ENCODE results near the gene ZFAND4.

GRCh38 chr10:45585131-45585530, 87.4 kb downstream of the ZFAND4 start:
- TF ChIP-seq TSHZ2 (CRISPR knock-in tag; IDR thresholded peaks at IDR 0.05) (no peak), PPARA (CRISPR knock-in tag; IDR thresholded peaks at IDR 0.05; ENCODE audit: borderline replicate concordance) (no peak)
- TF ChIP-seq, protein P1, sequence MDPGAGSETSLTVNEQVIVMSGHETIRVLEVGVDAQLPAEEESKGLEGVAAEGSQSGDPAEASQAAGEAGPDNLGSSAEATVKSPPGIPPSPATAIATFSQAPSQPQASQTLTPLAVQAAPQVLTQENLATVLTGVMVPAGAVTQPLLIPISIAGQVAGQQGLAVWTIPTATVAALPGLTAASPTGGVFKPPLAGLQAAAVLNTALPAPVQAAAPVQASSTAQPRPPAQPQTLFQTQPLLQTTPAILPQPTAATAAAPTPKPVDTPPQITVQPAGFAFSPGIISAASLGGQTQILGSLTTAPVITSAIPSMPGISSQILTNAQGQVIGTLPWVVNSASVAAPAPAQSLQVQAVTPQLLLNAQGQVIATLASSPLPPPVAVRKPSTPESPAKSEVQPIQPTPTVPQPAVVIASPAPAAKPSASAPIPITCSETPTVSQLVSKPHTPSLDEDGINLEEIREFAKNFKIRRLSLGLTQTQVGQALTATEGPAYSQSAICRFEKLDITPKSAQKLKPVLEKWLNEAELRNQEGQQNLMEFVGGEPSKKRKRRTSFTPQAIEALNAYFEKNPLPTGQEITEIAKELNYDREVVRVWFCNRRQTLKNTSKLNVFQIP (CRISPR knock-in tag; IDR thresholded peaks at IDR 0.05; ENCODE audit: borderline replicate concordance, low read depth): no peak
